H1 (cell line): ENCODE results near the gene CDNF. TPM values are rescaled to one million over a fixed set of nuclear protein-coding genes. Genes with fewer than 3 reads are reported as not detected.

Experiments used
- CTCF ChIA-PET: fragments of 300-600 bp; sonication (Branson Sonifier 250); formaldehyde crosslinking; loops from one replicate; lab custom pipeline; 2021; ENCODE audit not compliant: partially characterized antibody; lab: Charles Lee
- POLR2A ChIA-PET: fragments of 300-600 bp; sonication (Branson Sonifier 250); formaldehyde crosslinking; loops from one replicate; lab custom pipeline; 2021; ENCODE audit warnings: inconsistent platforms; ENCODE audit not compliant: partially characterized antibody; lab: Charles Lee
- DNase-seq, 2 experiments: peaks; one replicate each; pipeline versions ENCODE4 v3.0.0 to v3.0.0-alpha.2; 2010 to 2022; ENCODE audit warnings: low spot score in 2 of 2, low read depth in 1 of 2, mixed read lengths in 1 of 2
- FAIRE-seq: peaks from 2 replicates; lab custom pipeline; 2011; peaks lifted over from hg19 to GRCh38; lab: Jason Lieb, UNC
- H2AFZ ChIP-seq: 2 replicates; pipeline ENCODE4 v1.8.1; 2012; ENCODE audit warnings: low read length, inconsistent platforms
- H2AK5ac ChIP-seq: 2 replicates; pipeline ENCODE4 v1.6.1; 2013; ENCODE audit warnings: low read depth, low read length
- H2BK120ac ChIP-seq: replicated peaks from 2 replicates; pipeline ENCODE3; 2013; ENCODE audit warnings: low read depth, low read length, inconsistent platforms
- H2BK12ac ChIP-seq: 2 replicates; pipeline ENCODE4 v1.6.1; 2013; ENCODE audit warnings: low read depth, low read length
- H2BK15ac ChIP-seq: 2 replicates; pipeline ENCODE4 v1.6.1; 2013; ENCODE audit warnings: low read length
- H2BK20ac ChIP-seq: 2 replicates; pipeline ENCODE4 v1.6.1; 2013; ENCODE audit warnings: low read length
- H2BK5ac ChIP-seq: 2 replicates; pipeline ENCODE4 v1.6.1; 2013; ENCODE audit warnings: low read depth, low read length
- H3K14ac ChIP-seq: 2 replicates; pipeline ENCODE4 v1.6.1; 2013; ENCODE audit warnings: inconsistent platforms; ENCODE audit not compliant: insufficient read length
- H3K18ac ChIP-seq: 2 replicates; pipeline ENCODE4 v1.6.1; 2013; ENCODE audit warnings: low read length; ENCODE audit errors: extremely low read depth
- H3K23ac ChIP-seq: 2 replicates; pipeline ENCODE4 v1.6.1; 2013; ENCODE audit warnings: inconsistent platforms; ENCODE audit not compliant: insufficient read length
- H3K23me2 ChIP-seq: 2 replicates; pipeline ENCODE4 v1.6.1; 2013; ENCODE audit warnings: low read depth, low read length
- H3K27ac ChIP-seq: 2 replicates; pipeline ENCODE4 v1.6.1; 2011; ENCODE audit warnings: low read depth, low read length, inconsistent platforms
- H3K27me3 ChIP-seq, 4 experiments: replicated peaks in 1 of 4; 1 replicate in 1 of 4; 2 replicates in 3 of 4; pipeline versions ENCODE4 v1.6.1 to v1.8.1; 2011 to 2013; ENCODE audit warnings: low read length in 3 of 4, mild to moderate bottlenecking in 3 of 4, inconsistent platforms in 2 of 4, mixed read lengths in 2 of 4, moderate library complexity in 1 of 4; ENCODE audit not compliant: control insufficient read depth in 3 of 4, insufficient read depth in 3 of 4; ENCODE audit errors: extremely low read depth in 1 of 4
- H3K36me3 ChIP-seq, 4 experiments: 2 replicates each; pipeline versions ENCODE4 v1.6.1 to v1.8.1; 2011 to 2013; ENCODE audit warnings: mild to moderate bottlenecking in 4 of 4, low read length in 3 of 4, moderate library complexity in 2 of 4, control low read depth in 1 of 4, inconsistent platforms in 1 of 4; ENCODE audit not compliant: insufficient read depth in 4 of 4, control insufficient read depth in 2 of 4
- H3K4ac ChIP-seq: replicated peaks from 2 replicates; pipeline ENCODE3; 2013; ENCODE audit warnings: low read length, low read depth, mixed read lengths, inconsistent platforms; ENCODE audit not compliant: insufficient read length
- H3K4me1 ChIP-seq, 4 experiments: replicated peaks in 1 of 4; 1 replicate in 1 of 4; 2 replicates in 3 of 4; pipeline versions ENCODE4 v1.6.1 to v1.8.1; 2011 to 2013; ENCODE audit warnings: low read length in 3 of 4, inconsistent platforms in 2 of 4, mixed read lengths in 1 of 4; ENCODE audit not compliant: insufficient read depth in 4 of 4, control insufficient read depth in 3 of 4
- H3K4me2 ChIP-seq, 2 experiments: 2 replicates each; pipeline versions ENCODE4 v1.6.1 to v1.8.1; 2011 to 2013; ENCODE audit warnings: low read depth in 2 of 2, low read length in 2 of 2, control low read depth in 1 of 2, inconsistent platforms in 1 of 2, mild to moderate bottlenecking in 1 of 2; ENCODE audit not compliant: insufficient read depth in 1 of 2
- H3K4me3 ChIP-seq, 4 experiments: fragments of 200-600, 300-600 bp in 1 of 4; sonication (generic), shearing (Covaris generic), sonication (Bioruptor Twin) in 1 of 4; 2 replicates each; pipeline versions ENCODE4 v1.5.1 to v1.8.1; 2011 to 2016; ENCODE audit warnings: low read length in 4 of 4, low read depth in 3 of 4, control low read depth in 2 of 4, inconsistent platforms in 2 of 4, mild to moderate bottlenecking in 2 of 4, mixed read lengths in 1 of 4, moderate library complexity in 1 of 4; ENCODE audit not compliant: insufficient read depth in 2 of 4; ENCODE audit errors: extremely low read depth in 1 of 4
- H3K56ac ChIP-seq: replicated peaks from 2 replicates; pipeline ENCODE3; 2013; ENCODE audit warnings: low read depth, mild to moderate bottlenecking, mixed read lengths, low read length, inconsistent platforms; ENCODE audit not compliant: insufficient read length
- H3K79me1 ChIP-seq: 2 replicates; pipeline ENCODE4 v1.6.1; 2013; ENCODE audit warnings: low read depth, low read length, control low read depth
- H3K79me2 ChIP-seq, 2 experiments: 2 replicates each; pipeline versions ENCODE4 v1.6.1 to v1.8.1; 2012 to 2013; ENCODE audit warnings: low read length in 2 of 2, mild to moderate bottlenecking in 2 of 2, inconsistent platforms in 1 of 2; ENCODE audit not compliant: insufficient read depth in 2 of 2, control insufficient read depth in 1 of 2
- H3K9ac ChIP-seq, 4 experiments: replicated peaks in 1 of 4; 1 replicate in 1 of 4; 2 replicates in 3 of 4; pipeline versions ENCODE4 v1.6.1 to v1.8.1; 2011 to 2013; ENCODE audit warnings: low read depth in 3 of 4, low read length in 3 of 4, control low read depth in 2 of 4, mild to moderate bottlenecking in 2 of 4, moderate library complexity in 2 of 4, inconsistent platforms in 1 of 4; ENCODE audit errors: extremely low read depth in 1 of 4
- H3K9me3 ChIP-seq, 2 experiments: 2 replicates each; pipeline versions ENCODE4 v1.6.1 to v1.8.1; 2012 to 2013; ENCODE audit warnings: mild to moderate bottlenecking in 2 of 2, moderate library complexity in 2 of 2, control low read depth in 1 of 2, inconsistent platforms in 1 of 2, low read depth in 1 of 2, low read length in 1 of 2, mixed read lengths in 1 of 2; ENCODE audit not compliant: insufficient read depth in 2 of 2
- H4K20me1 ChIP-seq, 2 experiments: replicated peaks in 1 of 2; 2 replicates each; pipeline versions ENCODE3 to v1.8.1; 2011 to 2013; ENCODE audit warnings: inconsistent platforms in 2 of 2, low read length in 2 of 2, mild to moderate bottlenecking in 1 of 2; ENCODE audit not compliant: insufficient read depth in 2 of 2, control insufficient read depth in 1 of 2
- H4K5ac ChIP-seq: 2 replicates; pipeline ENCODE4 v1.6.1; 2013; ENCODE audit warnings: low read length, low read depth, mixed read lengths, inconsistent platforms; ENCODE audit not compliant: insufficient read length
- H4K8ac ChIP-seq: 2 replicates; pipeline ENCODE4 v1.8.0; 2013; ENCODE audit warnings: mild to moderate bottlenecking, moderate library complexity, low read length, inconsistent platforms; ENCODE audit not compliant: insufficient read depth; ENCODE audit errors: extremely low read depth
- H4K91ac ChIP-seq: replicated peaks from 2 replicates; pipeline ENCODE3; 2013; ENCODE audit warnings: low read length, mixed read lengths, inconsistent platforms; ENCODE audit not compliant: insufficient read length
- CBX5 ChIP-seq: fragments of 300-800, 300-1000 bp; sonication (generic); IDR thresholded peaks from 2 replicates; pipeline ENCODE4 v1.7.1; 2016; ENCODE audit warnings: antibody characterized with exemption, low read length, low read depth
- CHD1 ChIP-seq: IDR thresholded peaks from 2 replicates; pipeline ENCODE4 v1.6.1; 2012; ENCODE audit warnings: low read depth, low read length, improper control_type of control experiment
- CTBP2 ChIP-seq: IDR thresholded peaks from 2 replicates; pipeline ENCODE4 v1.7.0; 2011; ENCODE audit warnings: borderline replicate concordance, mild to moderate bottlenecking, moderate library complexity, mixed read lengths, low read length; ENCODE audit not compliant: insufficient read depth, insufficient read length
- E2F6 ChIP-seq: IDR thresholded peaks from 2 replicates; pipeline ENCODE4 v1.6.1; 2012; ENCODE audit warnings: inconsistent platforms
- POU5F1 ChIP-seq: IDR thresholded peaks from 2 replicates; pipeline ENCODE4 v1.6.1; 2011; ENCODE audit warnings: low read depth, mild to moderate bottlenecking, low read length, moderate library complexity
- SAP30 ChIP-seq: fragments of 300-600 bp; sonication (generic); IDR thresholded peaks from 2 replicates; pipeline ENCODE4 v1.7.1; 2012; ENCODE audit warnings: low read length, moderate library complexity, mild to moderate bottlenecking, inconsistent platforms; ENCODE audit not compliant: insufficient read depth, insufficient replicate concordance
- WGBS, 2 experiments: shearing (Covaris generic) in 1 of 2; methylation state at CpG; one replicate each; pipeline versions ENCODE4 v1.1.6 to v1.1.7; 2013 to 2015; ENCODE audit warnings: low lambda C conversion rate in 2 of 2, mixed read lengths in 2 of 2, inconsistent platforms in 1 of 2, low coverage in 1 of 2, missing lambda C conversion rate in 1 of 2; ENCODE audit not compliant: insufficient replicate concordance in 2 of 2, insufficient coverage in 1 of 2, insufficient read length in 1 of 2; ENCODE audit errors: extremely low coverage in 1 of 2, missing lambda C conversion rate in 1 of 2; 5-methylcytosine and 5-hydroxymethylcytosine counted together
- polyA plus RNA-seq, 7 experiments: library from polyadenylated mRNA; depleted of rRNA in 3 of 7; stranded (reverse) in 5 of 7; unstranded in 2 of 7; fragments of >200 nt in 5 of 7; fragments of 200-250 nt in 2 of 7; gene quantifications; 1 replicate in 5 of 7; 2 replicates in 1 of 7; 4 replicates in 1 of 7; pipeline versions ENCODE4 v1.2.1 to v1.2.3, GENCODE V29; 2011 to 2013; ENCODE audit warnings: missing spikeins in 2 of 7, mixed read lengths in 2 of 7
- total RNA-seq: library from RNA; stranded (reverse); fragmentation: NEBNext Ultra II Directional; extraction: Animal tissue kit (Norgen Biotek cat#: 25700); gene quantifications from 2 replicates; pipeline ENCODE4 v1.2.1, GENCODE V29; 2021

The CDNF gene
- total and polyA plus RNA-seq, 2 of the 8 experiments (the other 6 are each of a cell fraction or from before 2014, with no cell fraction given): 0.32 to 0.67 TPM

- H3K4me2 ChIP-seq: no peak overlapping the region
- H4K8ac ChIP-seq: no peak overlapping the region
- TF ChIP-seq CHD1: no peak
- TF ChIP-seq SAP30: no peak
- no peak for TF ChIP-seq CBX5
- no peak for TF ChIP-seq CTBP2
- TF ChIP-seq POU5F1: no peak
- TF ChIP-seq E2F6: no peak
- H3K27ac ChIP-seq: no peak overlapping the region
- no peak overlapping the region for H2AFZ ChIP-seq
- no peak overlapping the region for H2BK120ac ChIP-seq
- no peak overlapping the region for H2BK12ac ChIP-seq
- H2BK15ac ChIP-seq: no peak overlapping the region
- FAIRE-seq (no peak), DNase-seq (no peak)
- H3K9me3 ChIP-seq: no peaks in the 10 kb centered on the region
- no peak overlapping the region for H4K91ac ChIP-seq
- H3K9ac ChIP-seq: no peak overlapping the region
- POLR2A ChIA-PET: no interaction called here
- H3K23me2 ChIP-seq: no peaks in the 10 kb centered on the region
- H2AK5ac ChIP-seq: no peak overlapping the region
- no peak overlapping the region for H3K18ac ChIP-seq
- no peak overlapping the region for H3K4ac ChIP-seq
- H4K5ac ChIP-seq: no peak overlapping the region
- no peak overlapping the region for H3K14ac ChIP-seq
- 0 out of 7 replicates have a peak, but pooled peaks cover 0 to 2% (median 0%) of the 10 kb centered on the region in 4 experiments for H3K4me1 ChIP-seq
- H3K79me2 ChIP-seq: no peaks in the 10 kb centered on the region
- H3K79me1 ChIP-seq: no peaks in the 10 kb centered on the region
- WGBS, 2 experiments: 90% methylated on average over 3 of the region's 3 CpGs; no CpG with 5 or more reads in 1 of the 2 experiments
- no peak overlapping the region for H2BK5ac ChIP-seq
- no peaks in the 10 kb centered on the region; a peak in 1 of 7 replicates for H3K27me3 ChIP-seq
- no peaks in the 10 kb centered on the region for H4K20me1 ChIP-seq
- no peak overlapping the region for H3K23ac ChIP-seq
- H3K36me3 ChIP-seq: no peaks in the 10 kb centered on the region
- H3K4me3 ChIP-seq: no peak overlapping the region
- no peak overlapping the region for H2BK20ac ChIP-seq
- CTCF ChIA-PET: no interaction called here
- H3K56ac ChIP-seq: no peak overlapping the region
Observed at GRCh38 chr10:14806318-14806717, 31.5 kb downstream of the CDNF start.
